Measurements from ENCODE around the gene UACA.

GRCh38 chr15:70788114-70789049 lies 25.0 kb upstream of the UACA start:
- TF ChIP-seq CTCF (IDR thresholded peaks at IDR 0.05) = no peak
- no peak for TF ChIP-seq POLR2AphosphoS5 (IDR thresholded peaks at IDR 0.05)

Measured in stomach (tissue), 4 donors.